HEK293 (cell line): Measurements from ENCODE around the gene BTBD9.
A peak's percentile ranks its signal among the peaks of the same experiment; 100 is the strongest.

Experiments
- CTCF ChIA-PET: fragments of 350-600 bp; formaldehyde crosslinking; extraction: SDS; loops from one replicate; lab custom pipeline; 2021; ENCODE audit warnings: antibody characterized with exemption; lab: Yijun Ruan, JAX
- POLR2A ChIA-PET: fragments of 300-600 bp; formaldehyde crosslinking; extraction: SDS; loops from one replicate; lab custom pipeline; 2020; ENCODE audit warnings: antibody characterized with exemption, inconsistent platforms; lab: Yijun Ruan, JAX
- H3K27ac ChIP-seq: fragments of 200-500 bp; sonication (Bioruptor generic); 2 replicates; pipeline ENCODE4 v1.5.1; 2014; ENCODE audit warnings: low read depth, low read length, control low read depth, inconsistent platforms; ENCODE audit errors: extremely low read depth
- H3K36me3 ChIP-seq, 2 experiments: fragments of 200-500 bp in 1 of 2; sonication (Bioruptor generic) in 1 of 2; 1 replicate in 1 of 2; 2 replicates in 1 of 2; pipeline ENCODE4 v1.5.1; 2014 to 2017; ENCODE audit warnings: inconsistent platforms in 2 of 2, low read length in 2 of 2; ENCODE audit not compliant: control insufficient read depth in 2 of 2, insufficient read depth in 1 of 2
- H3K4me1 ChIP-seq: fragments of 200-500 bp; sonication (Bioruptor generic); 2 replicates; pipeline ENCODE4 v1.5.1; 2014; ENCODE audit warnings: mild to moderate bottlenecking, low read length, inconsistent platforms; ENCODE audit not compliant: control insufficient read depth, insufficient read depth
- H3K4me3 ChIP-seq: 2 replicates; pipeline ENCODE4 v1.5.1; 2011; ENCODE audit warnings: low read depth, mild to moderate bottlenecking, control low read depth, low read length, moderate library complexity
- H3K9me3 ChIP-seq: fragments of 200-500 bp; sonication (Bioruptor generic); 2 replicates; pipeline ENCODE4 v1.5.1; 2014; ENCODE audit warnings: low read depth, low read length, inconsistent platforms; ENCODE audit not compliant: control insufficient read depth, insufficient read depth
- BCL11A ChIP-seq: fragments of 450-650 bp; formaldehyde crosslinking; IDR thresholded peaks from 2 replicates; pipeline ENCODE4 v1.5.1; 2016; ENCODE audit warnings: low read depth, missing biosample characterization, missing genetic modification characterization
- GLI2 ChIP-seq: fragments of 450-650 bp; formaldehyde crosslinking; IDR thresholded peaks from 2 replicates; pipeline ENCODE4; 2017; ENCODE audit warnings: missing biosample characterization, missing genetic modification characterization, low read depth, borderline replicate concordance
- GLIS2 ChIP-seq: fragments of 450-650 bp; formaldehyde crosslinking; IDR thresholded peaks from 2 replicates; pipeline ENCODE4 v1.5.1; 2016; ENCODE audit warnings: missing biosample characterization, missing genetic modification characterization
- MZF1 ChIP-seq: fragments of 450-650 bp; formaldehyde crosslinking; IDR thresholded peaks from 2 replicates; pipeline ENCODE4 v1.5.1; 2017; ENCODE audit warnings: missing biosample characterization, missing genetic modification characterization, borderline replicate concordance
- OSR2 ChIP-seq: fragments of 450-650 bp; formaldehyde crosslinking; IDR thresholded peaks from 2 replicates; pipeline ENCODE4 v1.5.1; 2016; ENCODE audit warnings: missing biosample characterization, missing genetic modification characterization
- SALL2 ChIP-seq: fragments of 450-650 bp; formaldehyde crosslinking; IDR thresholded peaks from 2 replicates; pipeline ENCODE4 v1.5.0; 2017; ENCODE audit warnings: missing biosample characterization, mild to moderate bottlenecking, missing genetic modification characterization, borderline replicate concordance
- TRIM28 ChIP-seq: IDR thresholded peaks from 2 replicates; pipeline ENCODE4 v1.6.1; 2011; ENCODE audit warnings: low read length, control low read depth, borderline replicate concordance
- ZBTB21 ChIP-seq: fragments of 450-650 bp; formaldehyde crosslinking; IDR thresholded peaks from 2 replicates; pipeline ENCODE4 v1.5.1; 2017; ENCODE audit warnings: missing biosample characterization, missing genetic modification characterization
- ZBTB7A ChIP-seq: fragments of 450-650 bp; formaldehyde crosslinking; IDR thresholded peaks from 2 replicates; pipeline ENCODE4 v1.5.1; 2016; ENCODE audit warnings: low read depth, missing biosample characterization, missing genetic modification characterization
- ZFP41 ChIP-seq: fragments of 450-650 bp; formaldehyde crosslinking; IDR thresholded peaks from 2 replicates; pipeline ENCODE4 v1.5.1; 2016; ENCODE audit warnings: missing biosample characterization, missing genetic modification characterization, borderline replicate concordance
- ZNF138 ChIP-seq: fragments of 450-650 bp; formaldehyde crosslinking; IDR thresholded peaks from 2 replicates; pipeline ENCODE4 v1.5.1; 2016; ENCODE audit warnings: missing biosample characterization, missing genetic modification characterization, borderline replicate concordance
- ZNF19 ChIP-seq: fragments of 450-650 bp; formaldehyde crosslinking; IDR thresholded peaks from 2 replicates; pipeline ENCODE4; 2016; ENCODE audit warnings: missing biosample characterization, missing genetic modification characterization, low read depth
- ZNF248 ChIP-seq: fragments of 450-650 bp; formaldehyde crosslinking; IDR thresholded peaks from 2 replicates; pipeline ENCODE4 v1.5.1; 2017; ENCODE audit warnings: missing biosample characterization, missing genetic modification characterization
- ZNF274 ChIP-seq, 2 experiments: fragments of 200-500 bp in 1 of 2; fragments of 450-650 bp in 1 of 2; sonication (Bioruptor generic) in 1 of 2; formaldehyde crosslinking in 1 of 2; IDR thresholded peaks; 2 replicates each; pipeline versions ENCODE4 v1.5.1 to v1.6.1; 2014 to 2016; ENCODE audit warnings: borderline replicate concordance in 1 of 2, inconsistent platforms in 1 of 2, low read length in 1 of 2, missing biosample characterization in 1 of 2, missing genetic modification characterization in 1 of 2
- ZNF311 ChIP-seq: fragments of 450-650 bp; formaldehyde crosslinking; IDR thresholded peaks from 2 replicates; pipeline ENCODE4 v1.5.1; 2017; ENCODE audit warnings: missing biosample characterization, missing genetic modification characterization, borderline replicate concordance
- ZNF600 ChIP-seq: fragments of 450-650 bp; formaldehyde crosslinking; IDR thresholded peaks from 2 replicates; pipeline ENCODE4 v1.5.1; 2016; ENCODE audit warnings: missing biosample characterization, missing genetic modification characterization
- ZNF610 ChIP-seq: fragments of 450-650 bp; formaldehyde crosslinking; IDR thresholded peaks from 2 replicates; pipeline ENCODE4 v1.5.1; 2016; ENCODE audit warnings: missing biosample characterization, missing genetic modification characterization, borderline replicate concordance
- ZNF670 ChIP-seq: fragments of 450-650 bp; formaldehyde crosslinking; IDR thresholded peaks from 2 replicates; pipeline ENCODE4 v1.5.1; 2016; ENCODE audit warnings: missing biosample characterization, missing genetic modification characterization, low read depth
- TF ChIP-seq, protein P1 (sequence below): fragments of 450-650 bp; formaldehyde crosslinking; IDR thresholded peaks from 2 replicates; pipeline ENCODE4 v1.5.1; 2016; ENCODE audit warnings: missing biosample characterization, missing genetic modification characterization
- TF ChIP-seq, protein P2 (sequence below): fragments of 450-650 bp; IDR thresholded peaks from 2 replicates; pipeline ENCODE4 v1.5.1; 2018; ENCODE audit warnings: missing biosample characterization, mild to moderate bottlenecking, missing genetic modification characterization

The BTBD9 gene

DNA sequence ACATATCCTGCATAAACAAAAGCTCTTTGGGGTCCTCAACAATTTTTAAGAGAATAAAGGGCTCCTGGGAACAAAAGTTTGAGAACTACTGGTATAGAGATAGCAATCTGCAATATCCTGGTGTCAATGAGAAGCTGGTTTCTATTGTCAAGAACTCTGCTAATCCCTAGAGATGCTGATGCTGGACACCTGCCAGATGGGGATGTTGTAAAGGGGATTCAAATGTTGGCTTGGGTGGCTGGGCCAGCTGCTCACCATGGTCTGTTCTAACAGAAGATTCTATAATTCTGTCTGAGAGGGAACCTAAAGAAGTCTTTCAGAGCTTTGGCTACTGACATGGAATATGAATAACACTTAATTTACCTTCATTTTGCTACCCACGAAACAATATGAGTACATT, 137.8 kb downstream of the BTBD9 start:
- CTCF ChIA-PET = interaction anchor here (0.5 to 3.6 kb wide), 6 partner anchors 8 to 645 kb away, joined by 3 to 22 read pairs (median 4); no protein-coding TSS in a partner anchor
- no peaks in the 10 kb centered on the region for H3K36me3 ChIP-seq
- H3K4me3 ChIP-seq = no peak overlapping the region
- H3K9me3 ChIP-seq = no peaks in the 10 kb centered on the region
- TF ChIP-seq ZNF138 (tag by site-specific recombination) (no peak), MZF1 (tag by site-specific recombination) (peak; percentile 95)
- TF ChIP-seq, all 188 proteins: peak for 1
- POLR2A ChIA-PET = no interaction called here
- H3K4me1 ChIP-seq = peaks cover 24% of the 10 kb centered on the region
- no peak overlapping the region for H3K27ac ChIP-seq

DNA sequence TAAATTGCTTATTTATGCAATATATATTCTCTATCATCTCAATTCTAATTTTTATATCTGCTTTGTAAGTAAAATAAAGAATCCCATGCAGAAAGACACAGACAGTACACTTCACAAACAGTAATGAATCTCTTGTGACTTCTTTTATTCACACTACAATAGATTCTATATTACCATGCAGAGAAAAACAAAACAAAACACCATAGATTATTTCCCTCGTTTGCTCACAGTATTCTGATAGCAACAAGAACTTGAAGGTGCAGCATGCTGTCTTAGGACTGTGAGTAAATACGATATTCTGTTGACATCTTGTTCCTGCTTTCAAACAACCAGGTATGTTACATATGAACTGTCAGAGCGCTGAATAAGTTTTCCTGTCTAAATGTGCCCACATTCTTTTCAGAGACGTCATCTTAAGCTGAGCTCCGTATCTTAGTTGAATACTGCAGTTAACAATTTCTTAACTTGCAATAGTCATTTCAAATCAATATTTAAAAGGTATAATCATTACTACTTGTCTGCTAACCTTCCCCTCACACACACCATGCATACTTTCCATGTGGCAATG, 140.1 kb downstream of the BTBD9 start:
- H3K9me3 ChIP-seq = no peaks in the 10 kb centered on the region
- H3K27ac ChIP-seq = no peak overlapping the region
- H3K4me3 ChIP-seq = no peak overlapping the region
- CTCF ChIA-PET = interaction anchor here (0.6 to 4.0 kb wide), 4 partner anchors 71 to 640 kb away, joined by 3 to 14 read pairs (median 4); no protein-coding TSS in a partner anchor
- peaks cover 24% of the 10 kb centered on the region for H3K4me1 ChIP-seq
- POLR2A ChIA-PET = no interaction called here
- H3K36me3 ChIP-seq = no peaks in the 10 kb centered on the region
- TF ChIP-seq, protein P1, sequence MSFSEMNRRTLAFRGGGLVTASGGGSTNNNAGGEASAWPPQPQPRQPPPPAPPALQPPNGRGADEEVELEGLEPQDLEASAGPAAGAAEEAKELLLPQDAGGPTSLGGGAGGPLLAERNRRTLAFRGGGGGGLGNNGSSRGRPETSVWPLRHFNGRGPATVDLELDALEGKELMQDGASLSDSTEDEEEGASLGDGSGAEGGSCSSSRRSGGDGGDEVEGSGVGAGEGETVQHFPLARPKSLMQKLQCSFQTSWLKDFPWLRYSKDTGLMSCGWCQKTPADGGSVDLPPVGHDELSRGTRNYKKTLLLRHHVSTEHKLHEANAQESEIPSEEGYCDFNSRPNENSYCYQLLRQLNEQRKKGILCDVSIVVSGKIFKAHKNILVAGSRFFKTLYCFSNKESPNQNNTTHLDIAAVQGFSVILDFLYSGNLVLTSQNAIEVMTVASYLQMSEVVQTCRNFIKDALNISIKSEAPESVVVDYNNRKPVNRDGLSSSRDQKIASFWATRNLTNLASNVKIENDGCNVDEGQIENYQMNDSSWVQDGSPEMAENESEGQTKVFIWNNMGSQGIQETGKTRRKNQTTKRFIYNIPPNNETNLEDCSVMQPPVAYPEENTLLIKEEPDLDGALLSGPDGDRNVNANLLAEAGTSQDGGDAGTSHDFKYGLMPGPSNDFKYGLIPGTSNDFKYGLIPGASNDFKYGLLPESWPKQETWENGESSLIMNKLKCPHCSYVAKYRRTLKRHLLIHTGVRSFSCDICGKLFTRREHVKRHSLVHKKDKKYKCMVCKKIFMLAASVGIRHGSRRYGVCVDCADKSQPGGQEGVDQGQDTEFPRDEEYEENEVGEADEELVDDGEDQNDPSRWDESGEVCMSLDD (tag by site-specific recombination) = no peak
- TF ChIP-seq, protein P2, sequence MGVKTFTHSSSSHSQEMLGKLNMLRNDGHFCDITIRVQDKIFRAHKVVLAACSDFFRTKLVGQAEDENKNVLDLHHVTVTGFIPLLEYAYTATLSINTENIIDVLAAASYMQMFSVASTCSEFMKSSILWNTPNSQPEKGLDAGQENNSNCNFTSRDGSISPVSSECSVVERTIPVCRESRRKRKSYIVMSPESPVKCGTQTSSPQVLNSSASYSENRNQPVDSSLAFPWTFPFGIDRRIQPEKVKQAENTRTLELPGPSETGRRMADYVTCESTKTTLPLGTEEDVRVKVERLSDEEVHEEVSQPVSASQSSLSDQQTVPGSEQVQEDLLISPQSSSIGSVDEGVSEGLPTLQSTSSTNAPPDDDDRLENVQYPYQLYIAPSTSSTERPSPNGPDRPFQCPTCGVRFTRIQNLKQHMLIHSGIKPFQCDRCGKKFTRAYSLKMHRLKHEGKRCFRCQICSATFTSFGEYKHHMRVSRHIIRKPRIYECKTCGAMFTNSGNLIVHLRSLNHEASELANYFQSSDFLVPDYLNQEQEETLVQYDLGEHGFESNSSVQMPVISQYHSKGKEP = no peak
- TF ChIP-seq ZFP41 (tag by site-specific recombination) (no peak), ZNF248 (tag by site-specific recombination) (no peak), ZNF600 (no peak), ZNF19 (tag by site-specific recombination) (no peak), SALL2 (tag by site-specific recombination) (no peak), GLI2 (tag by site-specific recombination) (no peak), OSR2 (tag by site-specific recombination) (no peak), ZBTB7A (tag by site-specific recombination) (no peak), ZNF311 (tag by site-specific recombination) (no peak), ZNF274 (IDR thresholded peaks at IDR 0.05; ENCODE audit: low read length) (no peak), ZNF274 (tag by site-specific recombination; IDR thresholded peaks at IDR 0.05; ENCODE audit: borderline replicate concordance) (no peak), GLIS2 (tag by site-specific recombination) (no peak), ZNF610 (no peak), ZNF670 (tag by site-specific recombination) (no peak), ZBTB21 (tag by site-specific recombination) (no peak), BCL11A (tag by site-specific recombination) (no peak), TRIM28 (no peak)
